ENCODE data around the gene RAB44. TPM values are rescaled to one million over a fixed set of nuclear protein-coding genes. Genes with fewer than 3 reads are reported as not detected.

RAB44 gene
- total and polyA plus RNA-seq, 2 of the 4 experiments (the other 2 are of a cell fraction) = 0.03 TPM; not detected in 1

DNA sequence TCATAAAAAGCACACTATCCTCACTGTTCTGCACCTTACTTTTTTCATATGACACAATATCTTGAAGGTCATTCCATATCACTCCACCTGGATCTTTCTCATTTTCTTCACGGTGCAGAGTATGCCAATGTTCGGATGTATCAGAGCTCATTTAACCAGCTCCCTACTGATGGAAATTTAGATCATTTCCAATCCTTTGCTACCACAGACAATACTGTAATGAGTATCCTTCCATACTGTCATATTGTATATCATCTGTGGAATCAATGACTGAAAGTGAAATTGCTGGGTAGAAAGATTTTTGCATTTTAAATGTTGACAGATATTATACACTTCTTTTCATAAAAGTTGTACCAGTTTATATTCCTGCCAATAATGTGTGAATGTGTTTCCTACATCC is 2.2 kb upstream of the RAB44 start:
- in situ Hi-C loops (cut with MboI; ENCODE audit: low sequenced_read_pairs) (no loop called here), dilution Hi-C loops (cut with HindIII; ENCODE audit: low sequenced_read_pairs, unreplicated experiment) (no loop called here), intact Hi-C loops (cut with micrococcal nuclease) (no loop called here)
- Histone ChIP-seq H3K4me2 (ENCODE audit: low read depth, low read length) (no peak overlapping the region), H4K20me1 (ENCODE audit: insufficient read depth, low read length) (no peaks in the 10 kb centered on the region; the same call in 1 of the 2 replicates), H4K91ac (ENCODE audit: insufficient read depth, low read depth, low read length) (no peak overlapping the region), H3K9me3 (ENCODE audit: control insufficient read depth, insufficient read depth, low read length) (peaks cover 3% of the 10 kb centered on the region), H3K18ac (ENCODE audit: low read depth, low read length) (no peak overlapping the region), H2BK5ac (ENCODE audit: low read depth, low read length, poor library complexity, severe bottlenecking) (no peak overlapping the region), H3K36me3 (ENCODE audit: control insufficient read depth, insufficient read depth, low read length) (no peaks in the 10 kb centered on the region), H3K9me1 (ENCODE audit: insufficient read depth, low read length) (no peaks in the 10 kb centered on the region), H3K56ac (ENCODE audit: extremely low read depth, insufficient read depth, low read length) (no peak overlapping the region), H3K4me3 (ENCODE audit: insufficient read depth, low read depth, low read length) (no peak overlapping the region), H3K79me1 (ENCODE audit: low read depth in 1 of 2, low read length in 2 of 2) (no peaks in the 10 kb centered on the region), H2BK20ac (ENCODE audit: low read depth, low read length) (no peak overlapping the region), H4K8ac (ENCODE audit: low read depth in 2 of 2, low read length in 2 of 2) (no peak overlapping the region), H3K14ac (replicated peaks; ENCODE audit: low read depth, low read length) (no peak overlapping the region), H3K4me1 (ENCODE audit: control insufficient read depth, insufficient read depth, low read length) (no peaks in the 10 kb centered on the region), H3K4ac (ENCODE audit: low read depth, low read length) (no peak overlapping the region), H2AFZ (replicated peaks; ENCODE audit: low read length, poor library complexity) (no peak overlapping the region), H3K9ac (ENCODE audit: low read depth, low read length) (no peak overlapping the region), H3K27me3 (ENCODE audit: control insufficient read depth, insufficient read depth, low read length) (peaks cover 14% of the 10 kb centered on the region), H3K27ac (ENCODE audit: insufficient read depth, low read length) (no peak overlapping the region), H4K5ac (ENCODE audit: low read depth, low read length) (no peak overlapping the region), H2AK5ac (ENCODE audit: low read depth, low read length) (no peak overlapping the region), H3K23ac (ENCODE audit: low read depth, low read length) (no peak overlapping the region), H2AK9ac (replicated peaks; ENCODE audit: low read depth, low read length, poor library complexity) (no peak overlapping the region), H2BK120ac (ENCODE audit: low read depth, low read length) (no peak overlapping the region), H2BK15ac (ENCODE audit: low read depth, low read length) (no peak overlapping the region)
- no peak for TF ChIP-seq MXI1 (IDR thresholded peaks at IDR 0.05; ENCODE audit: borderline replicate concordance, low read depth, low read length)
- no peak for TF ChIP-seq NFE2L2 (IDR thresholded peaks at IDR 0.05; ENCODE audit: low read depth, low read length)
- TF ChIP-seq, protein P1, sequence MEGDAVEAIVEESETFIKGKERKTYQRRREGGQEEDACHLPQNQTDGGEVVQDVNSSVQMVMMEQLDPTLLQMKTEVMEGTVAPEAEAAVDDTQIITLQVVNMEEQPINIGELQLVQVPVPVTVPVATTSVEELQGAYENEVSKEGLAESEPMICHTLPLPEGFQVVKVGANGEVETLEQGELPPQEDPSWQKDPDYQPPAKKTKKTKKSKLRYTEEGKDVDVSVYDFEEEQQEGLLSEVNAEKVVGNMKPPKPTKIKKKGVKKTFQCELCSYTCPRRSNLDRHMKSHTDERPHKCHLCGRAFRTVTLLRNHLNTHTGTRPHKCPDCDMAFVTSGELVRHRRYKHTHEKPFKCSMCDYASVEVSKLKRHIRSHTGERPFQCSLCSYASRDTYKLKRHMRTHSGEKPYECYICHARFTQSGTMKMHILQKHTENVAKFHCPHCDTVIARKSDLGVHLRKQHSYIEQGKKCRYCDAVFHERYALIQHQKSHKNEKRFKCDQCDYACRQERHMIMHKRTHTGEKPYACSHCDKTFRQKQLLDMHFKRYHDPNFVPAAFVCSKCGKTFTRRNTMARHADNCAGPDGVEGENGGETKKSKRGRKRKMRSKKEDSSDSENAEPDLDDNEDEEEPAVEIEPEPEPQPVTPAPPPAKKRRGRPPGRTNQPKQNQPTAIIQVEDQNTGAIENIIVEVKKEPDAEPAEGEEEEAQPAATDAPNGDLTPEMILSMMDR (conservative IDR thresholded peaks at IDR 0.05; ENCODE audit: low read depth, low read length) = no peak
- TF ChIP-seq MAZ (IDR thresholded peaks at IDR 0.05; ENCODE audit: borderline replicate concordance, low read depth, low read length) = no peak
- TF ChIP-seq, protein P2, sequence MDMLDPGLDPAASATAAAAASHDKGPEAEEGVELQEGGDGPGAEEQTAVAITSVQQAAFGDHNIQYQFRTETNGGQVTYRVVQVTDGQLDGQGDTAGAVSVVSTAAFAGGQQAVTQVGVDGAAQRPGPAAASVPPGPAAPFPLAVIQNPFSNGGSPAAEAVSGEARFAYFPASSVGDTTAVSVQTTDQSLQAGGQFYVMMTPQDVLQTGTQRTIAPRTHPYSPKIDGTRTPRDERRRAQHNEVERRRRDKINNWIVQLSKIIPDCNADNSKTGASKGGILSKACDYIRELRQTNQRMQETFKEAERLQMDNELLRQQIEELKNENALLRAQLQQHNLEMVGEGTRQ (IDR thresholded peaks at IDR 0.05; ENCODE audit: low read depth, low read length) = no peak
- TF ChIP-seq RAD21 (IDR thresholded peaks at IDR 0.05; ENCODE audit: low read length) = no peak
- TF ChIP-seq RCOR1 (IDR thresholded peaks at IDR 0.05; ENCODE audit: insufficient replicate concordance, low read length) = no peak
- no peak for TF ChIP-seq CEBPB (IDR thresholded peaks at IDR 0.05; ENCODE audit: low read depth, low read length)
- TF ChIP-seq FOS (IDR thresholded peaks at IDR 0.05; ENCODE audit: low read depth, low read length) = no peak
- TF ChIP-seq, protein P3, sequence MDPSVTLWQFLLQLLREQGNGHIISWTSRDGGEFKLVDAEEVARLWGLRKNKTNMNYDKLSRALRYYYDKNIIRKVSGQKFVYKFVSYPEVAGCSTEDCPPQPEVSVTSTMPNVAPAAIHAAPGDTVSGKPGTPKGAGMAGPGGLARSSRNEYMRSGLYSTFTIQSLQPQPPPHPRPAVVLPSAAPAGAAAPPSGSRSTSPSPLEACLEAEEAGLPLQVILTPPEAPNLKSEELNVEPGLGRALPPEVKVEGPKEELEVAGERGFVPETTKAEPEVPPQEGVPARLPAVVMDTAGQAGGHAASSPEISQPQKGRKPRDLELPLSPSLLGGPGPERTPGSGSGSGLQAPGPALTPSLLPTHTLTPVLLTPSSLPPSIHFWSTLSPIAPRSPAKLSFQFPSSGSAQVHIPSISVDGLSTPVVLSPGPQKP (IDR thresholded peaks at IDR 0.05; ENCODE audit: borderline replicate concordance, low read depth, low read length) = no peak
- TF ChIP-seq CHD1 (IDR thresholded peaks at IDR 0.05; ENCODE audit: low read depth, low read length) = no peak
- TF ChIP-seq MAFK (IDR thresholded peaks at IDR 0.05; ENCODE audit: low read depth, low read length) = no peak
- TF ChIP-seq POLR2A (IDR thresholded peaks at IDR 0.05; ENCODE audit: low read depth, low read length) = no peak
- no peak for TF ChIP-seq SMC3 (IDR thresholded peaks at IDR 0.05; ENCODE audit: low read depth, low read length)
- TF ChIP-seq RFX5 (IDR thresholded peaks at IDR 0.05; ENCODE audit: low read depth, low read length) = no peak
- TF ChIP-seq BHLHE40 (IDR thresholded peaks at IDR 0.05; ENCODE audit: low read depth, low read length) = no peak
- POLR2A ChIA-PET (ENCODE audit: unreplicated experiment) = no interaction called here
- no CpG with 5 or more reads among the region's 2 CpGs for WGBS, 2 experiments (ENCODE audit: extremely low coverage in 2 of 2, insufficient read length in 1 of 2)
- CTCF ChIA-PET = interaction anchor here (0.6 kb wide), 1 partner anchor 80 kb away, joined by 4 read pairs; no protein-coding TSS in a partner anchor
- no peak for DNase-seq
- ATAC-seq (ENCODE audit: low read depth) = no peak
- no TSS peak for BruUV-seq (replicated peaks)

Data from IMR-90 (cell line).